Neutrophil (primary cell): ENCODE results near the gene SLC25A42.
"Not testable (repeated sequence)": the region's sequence is repeated elsewhere in the genome, so short reads cannot be mapped to it uniquely, and the experiment has no call there.

Source experiments
- H3K27ac ChIP-seq: fragments of 200-600 bp; sonication (generic); 2 replicates; pipeline ENCODE4 v1.5.1; 2016; ENCODE audit warnings: mild to moderate bottlenecking, moderate library complexity
- H3K27me3 ChIP-seq: fragments of 200-600 bp; sonication (generic); 2 replicates; pipeline ENCODE4 v1.6.0; 2016; ENCODE audit warnings: mild to moderate bottlenecking
- H3K36me3 ChIP-seq: fragments of 200-600 bp; sonication (generic); 2 replicates; pipeline ENCODE4 v1.5.1; 2017
- H3K4me1 ChIP-seq, 2 experiments: fragments of 200-600 bp in 1 of 2; sonication (generic) in 1 of 2; 1 replicate in 1 of 2; 2 replicates in 1 of 2; pipeline versions ENCODE4 v1.5.1 to v1.6.1; 2013 to 2016; ENCODE audit warnings: low read depth in 1 of 2, low read length in 1 of 2, mild to moderate bottlenecking in 1 of 2, moderate library complexity in 1 of 2; ENCODE audit not compliant: control insufficient read depth in 1 of 2, insufficient read depth in 1 of 2
- H3K4me3 ChIP-seq, 2 experiments: fragments of 200-600 bp in 1 of 2; sonication (generic) in 1 of 2; 1 replicate in 1 of 2; 2 replicates in 1 of 2; pipeline ENCODE4 v1.5.1; 2013 to 2016; ENCODE audit warnings: low read depth in 1 of 2, low read length in 1 of 2, mild to moderate bottlenecking in 1 of 2, moderate library complexity in 1 of 2
- H3K9me3 ChIP-seq: fragments of 200-600 bp; sonication (generic); 2 replicates; pipeline ENCODE4 v1.5.1; 2016
- TF ChIP-seq, protein P1 (sequence below): fragments of 200-600 bp; sonication (generic); IDR thresholded peaks from 2 replicates; pipeline ENCODE4 v1.5.1; 2016; ENCODE audit warnings: antibody characterized with exemption

Gene SLC25A42

DNA sequence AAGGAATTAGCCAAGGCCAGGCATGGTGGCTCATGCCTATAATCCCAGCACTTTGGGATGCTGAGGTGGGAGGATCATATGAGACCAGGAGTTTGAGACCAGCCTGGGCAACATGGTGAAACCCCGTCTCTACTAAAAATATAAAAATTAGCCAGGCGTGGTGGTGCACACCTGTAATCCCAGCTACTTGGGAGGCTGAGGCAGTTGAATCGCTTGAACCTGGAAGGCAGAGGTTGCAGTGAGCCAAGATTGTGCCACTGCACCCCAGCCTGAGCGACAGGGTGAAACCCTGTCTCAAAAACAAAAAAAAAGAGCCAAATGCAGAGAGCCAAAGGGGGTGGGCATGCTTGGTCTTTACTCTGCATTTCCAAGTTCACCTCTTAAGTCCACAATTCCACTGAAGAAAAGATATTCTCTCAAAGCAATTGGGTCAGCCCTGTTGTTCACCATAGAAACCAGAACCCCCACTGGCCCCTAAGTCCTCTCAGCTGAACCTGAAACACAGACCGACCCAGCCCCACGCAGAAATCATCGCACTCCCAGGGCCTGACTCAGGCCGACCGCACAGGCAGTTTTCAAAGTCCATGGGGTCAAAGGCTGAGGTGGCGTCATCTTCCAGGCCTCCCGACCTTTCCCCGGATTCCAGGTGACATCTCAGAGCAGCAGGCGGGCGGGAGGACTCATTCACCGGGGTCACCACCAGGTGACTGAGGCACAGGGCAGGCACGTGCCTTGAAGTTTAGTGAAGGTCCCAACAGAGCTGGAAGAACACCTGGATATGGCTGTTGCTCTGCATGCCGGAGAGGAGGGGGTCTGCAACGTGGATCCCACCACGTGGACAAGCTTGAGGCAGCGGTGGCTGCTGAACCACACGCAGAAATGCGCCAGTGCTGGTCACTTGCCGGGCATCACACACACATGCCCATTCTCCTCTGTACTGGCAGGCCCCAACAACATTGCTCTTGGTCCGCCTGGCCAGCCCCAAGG is 33.1 kb downstream of the SLC25A42 start:
- H3K36me3 ChIP-seq = peaks cover 19% of the 10 kb centered on the region
- H3K9me3 ChIP-seq = no peaks in the 10 kb centered on the region
- no peaks in the 10 kb centered on the region for H3K27me3 ChIP-seq
- H3K27ac ChIP-seq = no peak overlapping the region
- no peak overlapping the region for H3K4me3 ChIP-seq
- TF ChIP-seq, protein P1, sequence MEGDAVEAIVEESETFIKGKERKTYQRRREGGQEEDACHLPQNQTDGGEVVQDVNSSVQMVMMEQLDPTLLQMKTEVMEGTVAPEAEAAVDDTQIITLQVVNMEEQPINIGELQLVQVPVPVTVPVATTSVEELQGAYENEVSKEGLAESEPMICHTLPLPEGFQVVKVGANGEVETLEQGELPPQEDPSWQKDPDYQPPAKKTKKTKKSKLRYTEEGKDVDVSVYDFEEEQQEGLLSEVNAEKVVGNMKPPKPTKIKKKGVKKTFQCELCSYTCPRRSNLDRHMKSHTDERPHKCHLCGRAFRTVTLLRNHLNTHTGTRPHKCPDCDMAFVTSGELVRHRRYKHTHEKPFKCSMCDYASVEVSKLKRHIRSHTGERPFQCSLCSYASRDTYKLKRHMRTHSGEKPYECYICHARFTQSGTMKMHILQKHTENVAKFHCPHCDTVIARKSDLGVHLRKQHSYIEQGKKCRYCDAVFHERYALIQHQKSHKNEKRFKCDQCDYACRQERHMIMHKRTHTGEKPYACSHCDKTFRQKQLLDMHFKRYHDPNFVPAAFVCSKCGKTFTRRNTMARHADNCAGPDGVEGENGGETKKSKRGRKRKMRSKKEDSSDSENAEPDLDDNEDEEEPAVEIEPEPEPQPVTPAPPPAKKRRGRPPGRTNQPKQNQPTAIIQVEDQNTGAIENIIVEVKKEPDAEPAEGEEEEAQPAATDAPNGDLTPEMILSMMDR = no peak
- H3K4me1 ChIP-seq = no peaks in the 10 kb centered on the region

DNA sequence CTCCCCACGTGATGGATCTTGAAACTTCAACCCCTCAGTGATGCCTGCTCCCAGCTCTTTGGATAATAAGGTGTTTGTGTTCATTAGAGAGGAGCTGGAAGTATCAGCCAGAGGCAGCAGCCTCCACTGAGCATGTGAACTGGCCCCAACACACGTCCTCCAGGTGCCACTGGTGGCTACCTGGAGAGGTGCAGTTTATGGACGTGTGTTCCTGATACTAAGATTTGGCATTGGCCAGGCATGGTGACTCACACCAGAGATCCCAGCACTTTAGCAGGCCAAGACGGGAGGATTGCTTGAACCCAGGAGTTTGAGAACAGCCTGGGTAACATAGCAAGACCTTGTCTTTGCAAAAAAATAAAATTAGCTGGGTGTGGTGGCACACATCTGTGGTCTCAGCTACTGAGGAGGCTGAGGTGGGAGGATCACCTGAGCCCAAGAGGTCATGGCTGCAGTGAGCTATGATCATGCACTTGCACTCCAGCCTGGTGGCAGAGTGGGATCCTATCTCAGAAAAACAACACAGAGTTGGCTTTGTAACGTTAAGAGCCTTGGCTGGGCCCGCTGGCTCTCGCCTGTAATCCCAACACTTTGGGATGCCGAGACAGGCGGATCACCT is 34.4 kb downstream of the SLC25A42 start:
- peaks cover 19% of the 10 kb centered on the region for H3K36me3 ChIP-seq
- TF ChIP-seq, protein P1 = no peak
- H3K4me1 ChIP-seq = no peaks in the 10 kb centered on the region
- no peaks in the 10 kb centered on the region for H3K27me3 ChIP-seq
- no peak overlapping the region for H3K27ac ChIP-seq
- no peak overlapping the region for H3K4me3 ChIP-seq
- no peaks in the 10 kb centered on the region for H3K9me3 ChIP-seq

DNA sequence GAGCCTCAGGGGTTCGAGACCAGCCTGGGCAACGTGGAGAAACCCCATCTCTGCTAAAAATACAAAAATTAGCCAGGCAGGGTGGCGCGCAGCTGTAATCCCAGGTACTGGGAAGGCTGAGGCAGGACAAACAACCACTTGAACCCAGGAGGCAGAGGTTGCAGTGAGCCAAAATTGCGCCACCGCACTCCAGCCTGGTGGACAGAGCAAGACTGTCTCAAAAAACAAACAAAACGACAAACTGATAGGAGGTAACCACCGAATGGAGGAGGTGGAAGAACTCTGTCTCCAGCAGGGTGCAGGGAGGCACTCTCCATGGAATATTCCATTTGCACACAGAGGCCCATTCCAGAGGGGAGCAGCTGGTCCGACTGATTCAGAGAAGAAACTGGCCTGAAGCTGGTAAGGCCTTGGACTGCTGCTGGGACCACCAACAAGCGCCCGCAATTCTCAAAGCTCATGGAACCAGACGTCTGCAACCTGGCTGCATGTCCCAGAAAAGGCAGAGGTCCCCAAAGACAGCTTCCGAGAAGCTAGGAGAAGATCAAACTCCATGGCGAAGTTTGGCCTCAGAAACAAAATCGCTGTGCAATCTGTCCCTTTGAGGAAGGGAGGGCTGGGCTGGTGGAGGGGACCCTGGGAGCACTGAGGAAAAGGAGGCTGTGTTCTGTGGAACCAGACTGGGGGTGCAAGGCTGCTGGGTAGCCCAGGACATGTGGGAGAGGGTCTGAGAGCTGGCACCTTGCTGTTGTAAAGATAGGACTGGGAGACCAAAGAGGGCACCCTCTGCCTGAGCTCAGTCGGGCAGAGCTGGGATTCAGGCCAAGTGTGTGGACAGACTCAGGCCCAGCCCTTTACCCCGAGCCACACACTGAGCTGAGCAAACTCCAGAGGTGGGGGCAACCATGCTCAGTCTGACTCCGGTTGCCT is 35.2 kb downstream of the SLC25A42 start:
- H3K27ac ChIP-seq = no peak overlapping the region
- H3K27me3 ChIP-seq = no peaks in the 10 kb centered on the region
- TF ChIP-seq, protein P1 = no peak
- H3K4me1 ChIP-seq = no peaks in the 10 kb centered on the region
- no peaks in the 10 kb centered on the region for H3K9me3 ChIP-seq
- H3K4me3 ChIP-seq = no peak overlapping the region
- H3K36me3 ChIP-seq = peaks cover 19% of the 10 kb centered on the region

DNA sequence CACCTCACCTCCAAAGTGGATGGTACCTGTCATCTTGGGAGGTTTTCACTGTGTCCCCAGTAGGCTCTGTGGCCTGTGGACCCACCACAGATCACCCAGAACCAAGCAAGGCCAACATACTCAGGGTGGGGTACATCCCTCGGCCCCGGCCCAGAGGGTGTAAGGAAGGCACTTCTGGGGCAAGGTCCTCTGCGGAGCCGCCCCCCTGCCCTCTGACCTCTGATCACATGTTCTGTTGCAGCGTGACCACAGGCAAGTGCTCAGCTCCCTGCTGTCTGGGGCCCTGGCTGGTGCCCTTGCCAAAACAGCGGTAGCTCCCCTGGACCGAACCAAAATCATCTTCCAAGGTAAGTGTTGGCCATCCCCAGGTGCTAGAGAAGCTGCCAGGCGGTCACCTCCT is 37.7 kb downstream of the SLC25A42 start:
- Histone ChIP-seq H3K4me1 (no peaks in the 10 kb centered on the region), H3K9me3 (no peaks in the 10 kb centered on the region), H3K27me3 (no peaks in the 10 kb centered on the region), H3K27ac (no peak overlapping the region), H3K4me3 (no peak overlapping the region), H3K36me3 (peaks cover 19% of the 10 kb centered on the region)
- TF ChIP-seq, protein P1 = no peak

DNA sequence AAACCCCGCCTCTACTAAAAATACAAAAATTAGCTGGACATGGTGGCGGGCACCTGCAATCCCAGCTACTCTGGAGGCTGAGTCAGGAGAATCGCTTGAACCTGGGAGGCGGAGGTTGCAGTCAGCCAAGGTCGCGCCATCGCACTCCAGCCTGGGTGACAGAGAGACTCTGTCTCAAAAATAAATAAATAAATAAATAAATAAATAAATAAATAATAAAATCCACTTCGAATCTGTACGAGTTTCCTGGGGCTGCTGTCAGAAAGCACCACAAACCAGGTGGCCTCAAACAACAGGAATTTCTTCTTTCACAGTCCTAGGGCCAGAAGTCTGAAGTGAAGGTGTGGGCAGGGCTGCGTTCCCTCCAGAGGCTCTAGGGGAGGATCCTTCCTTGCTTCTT is 38.8 kb downstream of the SLC25A42 start:
- H3K27ac ChIP-seq, H3K27me3 ChIP-seq, H3K4me3 ChIP-seq, H3K9me3 ChIP-seq, H3K4me1 ChIP-seq: not testable (repeated sequence)
- H3K36me3 ChIP-seq = peaks cover 12% of the 10 kb centered on the region
